ENCODE data around the gene LRCH3.

- TF ChIP-seq TAF1 (IDR thresholded peaks at IDR 0.05; ENCODE audit: low read depth) (no peak), YY1 (IDR thresholded peaks at IDR 0.05; ENCODE audit: low read depth) (no peak), FOXM1 (IDR thresholded peaks at IDR 0.05; ENCODE audit: borderline replicate concordance, low read depth) (no peak), CREB1 (IDR thresholded peaks at IDR 0.05; ENCODE audit: low read depth) (no peak), EP300 (IDR thresholded peaks at IDR 0.05; ENCODE audit: borderline replicate concordance) (no peak), ZBTB7A (IDR thresholded peaks at IDR 0.05; ENCODE audit: low read depth) (no peak), TEAD4 (IDR thresholded peaks at IDR 0.05) (no peak), REST (IDR thresholded peaks at IDR 0.05; ENCODE audit: low read depth) (no peak), TCF12 (IDR thresholded peaks at IDR 0.05; ENCODE audit: low read depth) (no peak), RAD21 (IDR thresholded peaks at IDR 0.05; ENCODE audit: low read depth) (no peak), NFIC (IDR thresholded peaks at IDR 0.05) (no peak), USF1 (IDR thresholded peaks at IDR 0.05) (no peak), CEBPB (IDR thresholded peaks at IDR 0.05) (no peak)
- TF ChIP-seq, protein P1, sequence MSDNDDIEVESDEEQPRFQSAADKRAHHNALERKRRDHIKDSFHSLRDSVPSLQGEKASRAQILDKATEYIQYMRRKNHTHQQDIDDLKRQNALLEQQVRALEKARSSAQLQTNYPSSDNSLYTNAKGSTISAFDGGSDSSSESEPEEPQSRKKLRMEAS (IDR thresholded peaks at IDR 0.05) = no peak
These were observed 1.0 kb downstream of the LRCH3 start for GRCh38 chr3:197791892-197792647.
